GM12801 (cell line): Measurements from ENCODE around the gene THOC7.

Experiments
- CTCF ChIP-seq: IDR thresholded peaks from one replicate; pipeline ENCODE4 v1.5.1; 2011; ENCODE audit warnings: control low read depth; ENCODE audit not compliant: insufficient read length; ENCODE audit errors: extremely low read depth

Gene THOC7

GRCh38 chr3:63863150-63864007 lies at the start of gene THOC7, which contains the start of gene ATXN7:
TSS of gene THOC7 (minus strand) at chr3:63863805. CDS start at chr3:63863790, 15 bp downstream.
TSS of gene ATXN7 (plus strand) at chr3:63863867. CDS start at chr3:63912599, 48,732 bp downstream.
- no peak for TF ChIP-seq CTCF

GRCh38 chr3:63912768-63913588 lies 49.4 kb upstream of the THOC7 start:
- no peak for TF ChIP-seq CTCF

- no peak for TF ChIP-seq CTCF
These were observed 48.5 kb upstream of the THOC7 start, which contains the start of gene SCAANT1 for GRCh38 chr3:63911873-63912767. TSS of gene SCAANT1 (minus strand) at chr3:63912383.

- no peak for TF ChIP-seq CTCF
These were observed 47.9 kb upstream of the THOC7 start for GRCh38 chr3:63911509-63911872.

- TF ChIP-seq CTCF = no peak
These were observed 47.3 kb upstream of the THOC7 start for GRCh38 chr3:63910891-63911290.

GRCh38 chr3:63910001-63910400 lies 46.4 kb upstream of the THOC7 start:
- no peak for TF ChIP-seq CTCF
